ENCODE data around the gene UNCX.

The UNCX gene

DNA sequence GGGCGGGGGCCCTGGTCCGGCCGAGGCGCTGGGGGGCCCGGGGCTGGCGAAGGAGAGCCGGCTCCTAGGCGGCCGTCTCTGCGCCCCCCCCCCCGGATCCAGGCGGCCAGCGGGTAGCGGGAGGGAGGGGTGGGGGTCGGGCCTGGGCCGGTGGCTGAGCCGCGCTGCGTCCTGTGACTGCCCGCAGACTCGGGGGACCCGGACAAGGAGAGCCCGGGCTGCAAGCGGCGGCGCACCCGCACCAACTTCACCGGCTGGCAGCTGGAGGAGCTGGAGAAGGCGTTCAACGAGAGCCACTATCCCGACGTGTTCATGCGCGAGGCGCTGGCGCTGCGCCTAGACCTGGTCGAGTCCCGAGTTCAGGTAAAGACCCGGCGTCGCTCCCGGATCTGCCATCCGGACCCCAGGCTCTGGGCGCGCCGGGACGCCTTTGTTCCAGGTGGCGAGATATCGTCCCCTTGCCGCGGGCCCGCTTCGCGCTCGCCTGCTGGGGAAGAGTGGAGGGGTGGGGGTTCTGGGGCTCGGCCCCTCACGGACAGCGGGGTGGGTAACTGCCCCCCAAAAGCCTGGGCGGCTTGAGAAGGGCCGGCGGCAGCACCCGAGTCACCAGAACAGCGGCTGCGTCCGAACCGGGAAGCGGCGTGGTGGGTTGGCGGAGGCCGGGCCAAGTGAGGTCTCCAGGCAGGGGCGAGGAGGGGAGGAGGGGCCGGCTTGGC is 819 bp downstream of the UNCX start:
- no peak for DNase-seq

DNA sequence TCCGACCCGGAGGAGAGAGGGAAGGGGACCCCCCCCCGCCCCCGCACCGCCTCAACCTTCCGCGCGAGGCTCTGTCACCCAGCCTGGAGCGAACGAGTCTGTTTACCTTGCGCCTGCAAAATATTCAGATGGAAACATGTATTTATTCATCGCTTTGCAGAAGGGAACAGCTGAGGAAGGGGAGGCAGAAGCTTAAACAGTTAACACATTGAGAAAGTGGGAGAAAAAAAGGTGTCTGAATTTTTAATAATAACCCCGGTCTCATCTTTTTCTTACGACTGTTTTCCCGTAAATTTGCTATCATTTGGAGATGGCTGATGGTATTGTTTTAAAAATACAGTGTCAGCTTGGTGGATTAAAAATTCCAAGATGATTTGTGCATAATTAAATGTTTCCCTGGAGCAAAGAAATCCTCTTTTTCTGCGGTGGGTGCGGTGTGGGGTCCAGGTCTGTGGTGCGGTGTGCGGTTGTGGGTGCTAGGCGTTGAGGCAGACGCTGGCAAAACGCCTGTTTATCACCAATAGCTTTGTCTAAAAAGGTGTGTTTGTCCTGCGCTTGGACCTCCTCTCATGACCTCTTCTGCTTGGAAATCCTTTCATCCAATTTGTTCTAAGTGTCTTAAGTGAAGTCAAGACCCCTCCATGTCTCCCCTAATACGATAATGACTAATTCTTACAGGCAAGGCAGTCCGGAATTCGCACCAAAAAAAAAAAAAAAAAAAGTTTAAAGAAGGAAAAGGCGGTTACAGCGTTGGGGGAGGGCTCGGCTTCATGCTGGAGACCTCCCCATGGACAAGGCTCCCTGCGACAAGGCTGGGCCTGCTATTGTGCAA is 1.6 kb downstream of the UNCX start:
- DNase-seq = no peak

DNA sequence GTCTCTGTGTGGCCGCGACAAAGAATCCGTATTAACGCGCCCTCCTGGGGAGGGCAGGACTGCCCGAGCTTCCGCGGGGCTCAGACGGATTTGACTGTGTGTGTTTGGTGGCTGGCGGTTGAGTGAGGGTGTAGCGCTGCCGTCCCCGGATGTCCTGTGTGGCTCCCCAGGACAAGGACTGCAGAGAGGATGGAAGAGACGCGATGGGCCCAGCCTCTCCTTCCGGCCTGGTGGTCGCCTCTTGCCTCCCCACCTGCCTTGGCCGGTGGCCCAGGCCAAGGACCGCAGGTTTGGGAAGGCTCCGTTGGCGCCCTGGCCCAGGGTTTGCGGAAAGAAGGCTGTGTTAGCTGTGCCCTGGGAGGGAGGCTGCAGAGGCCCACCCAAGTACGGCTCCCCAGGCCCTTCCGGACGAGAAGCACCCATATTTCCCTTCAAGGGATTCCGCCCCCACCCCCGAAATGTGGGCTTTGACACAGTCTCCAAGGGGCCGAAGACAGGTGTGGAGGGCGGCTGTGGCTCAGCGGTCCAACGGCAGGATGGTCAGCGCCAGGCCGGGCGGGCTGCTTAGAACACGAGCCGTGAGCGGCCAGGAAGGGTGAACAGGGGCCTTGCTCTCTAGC is 2.3 kb downstream of the UNCX start:
- DNase-seq = no peak

DNA sequence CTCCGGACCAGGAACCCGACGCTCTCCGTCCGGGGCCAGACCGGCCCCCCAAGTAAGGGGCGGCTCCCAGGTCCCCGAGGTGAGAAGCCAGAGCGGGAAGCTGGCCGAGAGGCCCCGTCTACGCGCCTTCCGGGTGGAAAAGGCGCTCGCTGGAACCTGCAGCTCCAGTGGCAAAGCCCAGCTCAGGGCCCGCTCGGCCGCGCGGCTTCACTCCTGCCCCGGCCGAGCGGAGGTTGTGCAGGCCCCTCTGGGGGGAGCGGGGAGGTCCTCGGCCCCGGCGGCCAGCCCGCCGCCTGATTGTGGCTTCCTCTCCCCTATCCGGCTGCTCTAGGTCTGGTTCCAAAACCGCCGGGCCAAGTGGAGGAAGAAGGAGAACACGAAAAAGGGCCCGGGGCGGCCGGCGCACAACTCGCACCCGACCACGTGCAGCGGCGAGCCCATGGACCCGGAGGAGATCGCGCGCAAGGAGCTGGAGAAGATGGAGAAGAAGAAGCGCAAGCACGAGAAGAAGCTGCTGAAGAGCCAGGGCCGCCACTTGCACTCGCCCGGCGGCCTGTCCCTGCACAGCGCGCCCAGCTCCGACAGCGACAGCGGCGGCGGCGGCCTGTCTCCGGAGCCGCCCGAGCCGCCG is 2.9 kb downstream of the UNCX start:
- no peak for DNase-seq

DNA sequence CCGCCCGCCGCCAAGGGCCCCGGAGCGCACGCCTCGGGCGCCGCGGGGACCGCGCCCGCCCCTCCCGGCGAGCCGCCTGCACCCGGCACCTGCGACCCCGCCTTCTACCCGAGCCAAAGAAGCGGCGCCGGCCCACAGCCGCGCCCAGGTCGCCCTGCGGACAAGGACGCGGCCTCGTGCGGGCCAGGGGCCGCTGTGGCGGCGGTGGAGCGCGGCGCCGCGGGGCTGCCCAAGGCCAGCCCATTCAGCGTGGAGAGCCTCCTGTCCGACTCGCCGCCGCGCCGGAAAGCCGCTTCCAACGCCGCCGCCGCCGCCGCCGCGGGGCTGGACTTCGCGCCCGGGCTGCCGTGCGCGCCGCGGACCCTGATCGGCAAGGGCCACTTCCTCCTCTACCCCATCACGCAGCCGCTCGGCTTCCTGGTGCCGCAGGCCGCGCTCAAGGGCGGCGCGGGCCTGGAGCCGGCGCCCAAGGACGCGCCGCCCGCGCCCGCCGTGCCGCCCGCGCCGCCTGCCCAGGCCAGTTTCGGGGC is 3.5 kb downstream of the UNCX start:
- no peak for DNase-seq

DNA sequence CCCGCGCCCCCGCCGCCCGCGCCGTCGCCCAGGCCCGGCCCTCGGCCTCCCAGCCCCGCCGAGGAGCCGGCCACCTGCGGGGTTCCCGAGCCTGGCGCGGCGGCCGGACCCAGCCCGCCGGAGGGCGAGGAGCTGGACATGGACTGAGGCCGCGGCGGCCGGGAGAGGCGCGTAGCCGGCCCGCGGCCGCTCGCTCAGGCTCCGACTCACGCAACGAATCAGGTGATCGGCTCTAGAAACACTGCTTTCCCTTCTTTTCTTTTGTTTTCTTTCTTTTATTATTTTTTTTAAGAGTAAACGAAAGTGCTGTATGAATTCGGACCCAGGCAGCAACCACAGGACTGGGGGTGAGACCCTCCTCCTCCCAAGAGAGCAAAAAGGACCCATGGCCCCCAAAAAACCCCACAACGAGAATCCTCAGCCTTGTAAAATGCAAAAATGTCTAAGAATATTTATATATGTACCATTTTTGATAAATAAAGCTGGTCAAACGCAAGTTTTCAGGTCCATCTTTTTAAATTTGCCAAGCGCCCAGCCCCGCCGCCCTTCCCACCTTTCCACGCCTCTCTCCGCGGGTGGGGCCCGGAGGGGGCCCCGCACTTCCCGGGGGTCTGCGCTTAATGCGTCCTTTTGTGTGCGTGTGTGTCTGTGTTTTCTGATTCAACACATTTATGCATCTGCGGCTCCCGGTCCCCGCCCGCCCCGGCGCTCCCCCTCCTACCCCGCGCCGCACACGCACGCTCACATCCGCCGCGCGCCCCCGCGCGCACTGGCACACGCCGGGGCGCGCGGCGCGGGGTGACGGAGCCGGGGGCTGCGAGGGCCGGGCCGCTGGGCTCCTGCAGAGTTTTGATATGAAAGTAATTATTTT is 4.4 kb downstream of the UNCX start:
- no peak for DNase-seq

DNA sequence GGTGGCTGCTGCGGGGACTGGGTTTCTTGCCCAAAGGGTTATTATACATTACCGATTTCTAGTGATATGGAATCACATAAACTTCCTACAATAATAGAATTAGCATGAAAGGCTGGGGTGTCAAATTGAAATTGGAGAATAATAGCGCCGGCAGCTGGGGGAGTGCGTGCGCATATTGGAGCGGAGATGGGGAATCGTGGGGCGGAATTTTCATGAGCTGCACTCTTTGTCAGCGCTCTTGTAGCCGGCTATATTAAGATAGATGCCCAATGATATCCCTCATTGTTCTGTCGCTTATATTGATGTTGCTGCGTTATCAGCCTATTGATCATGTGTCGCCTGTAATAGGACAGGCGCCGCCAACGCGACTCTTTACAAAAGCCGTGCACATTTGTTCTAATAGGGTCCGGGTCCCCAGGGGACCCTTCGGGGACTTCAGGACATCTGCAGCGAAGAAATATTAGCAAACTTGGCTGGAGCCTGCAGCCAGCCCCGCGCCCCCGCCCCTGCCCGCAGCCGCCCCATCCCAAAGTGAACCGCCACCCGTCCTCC is 5.1 kb downstream of the UNCX start:
- DNase-seq = no peak

DNA sequence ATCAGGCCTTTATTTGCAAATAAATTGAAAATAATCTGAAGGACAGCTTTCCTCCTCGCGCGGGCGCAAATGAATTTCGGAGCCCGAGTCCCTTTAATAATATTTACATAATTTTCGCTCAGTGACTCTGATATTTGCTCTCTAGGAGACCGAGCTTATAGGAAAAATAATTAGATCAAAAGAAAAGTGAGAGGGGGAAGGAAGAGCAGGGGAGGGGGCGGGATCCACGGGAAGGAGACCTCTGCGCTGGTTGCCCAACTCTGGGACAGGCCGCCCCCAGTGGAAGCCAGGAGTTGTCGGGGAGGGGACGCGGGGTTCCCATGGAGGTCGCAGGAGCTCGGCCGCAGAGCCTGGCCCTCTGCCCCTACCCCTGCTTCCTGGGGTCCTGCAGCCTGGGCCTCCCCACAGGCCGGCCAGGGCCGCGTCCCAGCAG is 5.8 kb downstream of the UNCX start:
- DNase-seq = no peak

DNA sequence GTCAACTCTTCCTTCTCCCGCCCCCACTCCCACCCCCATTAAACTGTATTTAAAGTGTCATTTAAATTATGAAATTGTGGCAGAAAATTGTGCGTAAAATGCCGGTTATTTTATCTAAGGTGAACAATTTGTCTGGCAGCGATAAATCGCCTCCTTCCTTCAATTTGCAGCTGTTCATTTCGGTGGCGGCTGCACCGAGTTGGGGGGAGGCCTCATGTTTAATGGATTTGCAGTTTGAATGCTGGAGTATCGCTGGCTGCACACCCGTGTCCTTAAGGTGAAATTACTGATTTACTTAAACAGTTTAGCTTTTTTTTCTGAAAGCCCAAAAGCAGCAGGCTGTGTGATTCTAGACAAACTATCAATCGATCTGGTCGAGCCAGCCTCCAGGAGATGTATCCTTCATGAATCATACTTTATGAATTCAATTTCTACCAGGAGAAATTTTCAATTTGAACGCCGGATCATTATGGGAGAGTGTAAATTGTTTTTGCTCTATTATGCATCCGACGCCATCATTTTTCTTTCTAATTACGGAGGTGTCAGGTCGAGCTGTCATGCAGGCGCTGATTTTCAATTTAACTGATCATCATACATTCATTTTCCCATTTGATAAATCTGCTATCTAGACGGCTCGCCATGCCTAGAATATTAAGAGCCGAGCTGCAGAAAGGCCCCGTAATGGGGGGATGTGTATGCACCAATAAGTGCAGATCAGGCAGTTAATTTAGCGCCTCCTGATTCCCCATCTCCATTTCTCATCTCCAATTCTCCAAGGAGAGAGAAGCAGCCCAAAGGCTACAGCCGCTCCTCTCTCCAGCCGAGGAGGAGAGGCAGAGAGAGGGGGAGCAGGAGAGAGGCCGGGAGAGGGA is 6.5 kb downstream of the UNCX start:
- no peak for DNase-seq

DNA sequence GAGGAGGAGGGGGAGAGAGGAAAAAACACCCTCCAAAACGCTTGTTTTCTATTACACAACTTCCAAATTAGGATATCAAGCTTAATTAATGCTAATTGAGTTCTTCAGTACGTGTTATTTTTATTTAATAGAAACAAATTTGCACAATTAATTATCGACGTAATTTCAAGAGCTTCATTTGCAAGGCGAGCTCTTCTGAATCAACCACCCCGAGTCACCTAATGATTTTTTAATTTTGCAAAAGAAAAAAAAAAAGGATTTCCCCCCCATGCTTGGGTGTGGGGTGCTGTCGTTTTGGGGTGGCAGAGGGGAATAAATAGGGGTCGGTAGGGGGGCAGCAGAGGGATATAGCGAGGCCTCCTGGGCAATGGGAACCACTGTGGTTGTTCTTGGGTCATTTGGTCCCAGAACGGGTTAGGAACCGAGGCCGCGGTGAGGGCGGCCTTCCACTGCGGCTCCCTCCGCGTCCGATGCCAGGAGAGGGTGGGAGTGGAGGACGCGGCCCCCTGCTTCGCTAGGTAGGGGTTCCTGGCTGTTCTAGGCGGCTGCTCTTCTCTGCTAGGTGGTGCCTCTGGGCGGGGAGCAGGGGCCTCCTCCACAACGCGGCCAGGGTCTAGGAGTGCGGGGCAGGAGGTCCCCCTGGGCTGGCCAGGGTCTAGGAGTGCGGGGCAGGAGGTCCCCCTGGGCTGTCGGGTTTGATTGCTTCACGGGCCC is 7.3 kb downstream of the UNCX start:
- DNase-seq = no peak

DNA sequence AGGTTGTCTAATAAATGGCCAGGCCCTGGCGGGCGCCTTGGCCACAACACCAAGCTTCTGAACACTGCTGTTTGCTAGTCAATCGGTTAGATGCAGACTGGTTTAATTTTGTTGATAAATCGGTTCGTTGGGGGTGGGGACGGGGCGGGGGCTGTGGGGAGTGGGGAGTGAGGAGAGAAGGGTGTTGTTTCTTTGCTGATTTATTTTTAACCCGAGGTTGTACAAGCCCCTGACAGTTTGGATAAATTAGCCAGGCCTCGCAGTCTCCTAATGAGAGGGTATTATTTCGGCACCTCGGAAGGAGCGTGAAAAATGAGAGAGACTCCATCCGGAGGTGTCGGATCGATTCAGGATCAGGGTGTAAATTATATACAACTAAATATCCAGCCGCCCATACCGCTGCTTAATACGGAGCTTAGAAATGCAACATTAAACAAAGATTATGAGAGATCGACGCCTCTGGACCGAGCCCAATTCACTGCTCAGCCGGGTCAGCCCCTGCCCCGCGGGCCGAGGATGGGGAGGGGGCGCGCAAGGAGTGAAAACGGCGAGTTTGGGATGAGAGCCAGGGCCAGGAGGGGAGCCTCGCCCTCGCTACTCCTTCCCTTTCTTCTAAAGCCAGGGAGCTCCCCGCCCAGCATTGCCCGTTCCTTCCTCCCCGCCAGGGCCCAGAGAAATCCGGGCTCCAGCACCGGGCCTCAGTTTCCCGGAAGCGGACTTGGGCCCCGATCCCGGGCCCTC is 8.0 kb downstream of the UNCX start:
- DNase-seq = no peak

DNA sequence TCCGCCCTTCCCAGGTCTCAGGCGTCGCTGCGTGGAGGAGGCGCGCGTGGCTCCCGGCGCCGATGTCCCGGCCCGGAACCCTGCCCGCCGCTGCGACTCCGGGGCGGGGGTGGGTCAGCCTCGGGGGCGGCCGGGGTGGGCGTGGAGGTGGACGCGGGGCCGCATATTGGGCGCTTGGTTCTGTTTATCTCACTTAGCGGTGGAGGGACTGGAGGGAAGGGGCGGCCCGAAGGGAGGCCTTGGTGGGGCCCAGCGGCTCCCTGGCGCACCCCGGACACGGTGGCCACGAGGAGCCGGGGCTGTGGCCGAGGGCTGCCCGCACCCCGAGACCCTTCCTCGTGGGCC is 8.6 kb downstream of the UNCX start:
- no peak for DNase-seq

DNA sequence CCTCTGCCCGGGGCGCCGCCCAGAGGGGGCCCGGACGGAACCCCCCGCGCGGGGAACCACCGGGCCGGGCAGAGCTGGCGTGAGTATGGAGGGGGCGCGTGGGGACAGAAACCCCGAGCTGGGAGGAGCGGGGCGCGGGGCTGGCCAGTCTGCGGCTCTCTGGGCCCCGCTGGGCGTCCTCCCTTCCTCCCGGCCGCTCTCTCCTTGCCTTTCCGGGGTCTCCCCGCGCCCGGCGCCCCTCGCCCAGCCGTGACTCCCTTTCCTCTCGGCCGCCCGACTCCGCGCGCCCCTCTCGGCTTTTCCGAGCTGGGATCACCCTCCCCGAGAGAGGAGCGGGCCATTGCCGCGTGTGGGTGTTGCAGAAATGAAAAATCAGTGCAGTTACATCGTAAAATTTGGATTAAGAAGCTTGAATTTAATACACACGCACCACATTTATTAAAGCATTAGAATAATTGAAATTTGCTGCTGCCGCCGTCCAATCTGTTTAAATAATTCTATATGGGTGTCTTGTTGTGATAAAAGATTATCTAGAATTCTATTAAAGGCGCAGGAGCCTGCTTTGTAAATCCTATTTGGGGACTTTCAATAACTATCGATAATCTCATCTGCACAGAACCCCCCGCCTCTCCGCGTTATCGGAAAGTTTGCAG is 9.1 kb downstream of the UNCX start:
- DNase-seq = no peak

DNA sequence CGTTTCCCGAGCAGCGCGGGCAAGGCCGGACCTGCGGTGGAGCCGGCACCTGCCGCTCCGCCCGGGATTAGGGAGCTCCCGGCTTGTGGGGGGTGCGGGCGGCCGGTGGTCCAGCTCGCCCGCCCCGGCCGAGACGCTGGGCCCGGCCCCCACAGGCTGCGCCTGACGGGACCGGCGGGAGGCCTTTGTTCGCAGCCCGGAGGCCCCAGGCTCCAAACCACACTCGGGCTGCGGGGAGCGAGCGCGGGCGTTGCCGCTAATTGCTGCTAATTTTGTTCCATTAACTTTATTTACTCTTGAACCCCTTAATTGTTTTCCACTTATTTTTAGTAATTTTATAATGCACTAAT is 9.6 kb downstream of the UNCX start:
- no peak for DNase-seq

DNA sequence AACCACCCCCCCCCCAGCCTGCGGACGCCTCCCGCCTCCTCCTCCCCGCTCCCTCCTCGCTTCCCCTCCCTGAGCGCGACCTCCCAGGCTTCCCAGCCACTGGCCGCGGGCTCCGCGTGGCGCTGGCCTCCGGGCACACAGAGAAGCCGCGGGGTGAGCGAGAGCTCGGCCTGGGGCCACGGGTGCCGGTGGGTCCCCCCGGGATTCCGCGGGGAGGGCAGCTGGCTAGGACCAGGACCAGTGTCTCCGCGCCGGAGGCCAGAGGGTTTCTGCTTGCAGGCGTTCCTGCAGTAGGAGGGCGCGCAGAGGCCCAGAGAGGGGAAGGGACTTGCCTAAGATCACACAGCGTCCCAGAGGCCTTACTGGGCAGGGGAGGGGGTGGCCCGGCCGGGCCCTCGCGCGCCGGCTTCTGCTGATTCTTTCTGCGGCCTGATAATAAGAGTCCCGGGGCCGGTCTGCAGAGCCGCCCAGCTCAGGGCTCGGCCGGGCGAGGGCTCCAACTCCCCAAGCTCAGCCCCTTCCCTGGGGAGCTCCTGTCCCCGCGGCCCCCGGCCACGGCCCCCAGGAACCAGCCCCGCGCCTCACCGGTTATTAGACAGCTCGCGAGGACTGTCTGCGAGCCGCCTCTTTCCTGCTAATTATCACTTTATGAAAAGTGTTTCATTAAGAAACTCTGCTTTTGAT is 10.1 kb downstream of the UNCX start:
- no peak for DNase-seq

DNA sequence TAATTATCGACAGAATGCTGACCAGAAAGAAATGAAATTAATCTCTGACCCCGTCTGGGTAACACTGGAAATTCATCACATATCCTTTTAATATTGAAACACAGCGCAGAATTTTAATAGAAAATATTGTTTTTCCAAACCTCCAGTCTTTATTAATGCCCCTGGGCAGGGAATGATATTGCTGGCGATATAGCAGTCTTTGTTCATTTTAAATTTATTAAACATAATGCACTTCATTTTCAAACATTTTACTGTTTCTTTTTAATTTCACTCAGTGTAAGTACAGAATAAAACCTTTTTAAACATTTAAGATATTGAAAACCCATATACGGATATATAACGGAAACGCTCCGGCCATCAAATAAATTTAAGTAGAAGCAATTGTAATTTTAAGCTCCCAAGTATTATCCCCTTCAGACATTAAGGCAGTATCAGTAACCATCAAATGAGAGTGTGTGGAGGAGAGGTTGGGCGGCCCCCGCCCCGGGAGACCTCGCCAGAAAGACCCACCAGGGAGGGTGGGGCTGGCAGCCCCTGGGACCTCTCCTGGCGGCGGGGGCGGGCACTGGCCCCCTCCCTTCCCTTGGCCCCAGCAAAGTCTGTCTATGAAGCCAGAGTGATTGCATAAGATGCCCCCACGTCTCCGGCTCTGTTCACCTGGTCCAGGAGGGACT is 10.8 kb downstream of the UNCX start:
- no peak for DNase-seq

DNA sequence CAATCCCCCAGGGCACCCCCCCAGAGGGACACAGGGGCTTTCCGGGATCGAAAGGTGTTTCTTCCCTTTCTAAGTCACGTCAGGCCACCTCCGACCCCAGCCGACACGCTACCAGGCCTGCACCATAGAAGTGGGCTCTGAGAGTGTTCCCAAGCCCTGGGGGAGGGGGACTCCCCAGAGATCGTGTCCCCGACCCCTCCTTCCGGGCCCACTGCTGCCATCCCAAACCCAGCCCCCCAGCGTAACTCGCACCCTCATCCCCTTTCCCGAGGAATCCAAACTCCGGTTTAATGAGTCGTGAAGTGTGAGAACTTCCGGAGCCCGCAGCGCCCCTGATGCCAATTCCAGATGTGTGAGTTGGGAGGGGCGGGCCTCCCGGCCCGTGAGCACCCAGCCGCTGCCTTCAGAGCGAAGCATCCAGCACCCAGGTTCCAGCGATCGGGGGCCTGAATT is 11.3 kb downstream of the UNCX start:
- DNase-seq = no peak

Measured in fibroblast of skin of right quadriceps (primary cell).